HEK293T (cell line): Measurements from ENCODE around the gene MOK.

ENCODE experiments used
- CTCF ChIA-PET: fragments of 350-600 bp; formaldehyde crosslinking; extraction: SDS; loops from one replicate; lab custom pipeline; 2021; ENCODE audit warnings: antibody characterized with exemption, inconsistent platforms; lab: Yijun Ruan, JAX
- POLR2A ChIA-PET: fragments of 350-600 bp; formaldehyde crosslinking; extraction: SDS; loops from one replicate; lab custom pipeline; 2020; ENCODE audit warnings: antibody characterized with exemption, inconsistent platforms; lab: Yijun Ruan, JAX
- DNase-seq: peaks from one replicate; pipeline ENCODE4 v3.0.0; 2012; ENCODE audit warnings: mixed read lengths; ENCODE audit errors: extremely low spot score
- ARNT ChIP-seq: fragments of 450-650 bp; IDR thresholded peaks from 2 replicates; pipeline ENCODE4 v1.6.1; 2017; ENCODE audit warnings: mild to moderate bottlenecking
- BHLHE40 ChIP-seq: fragments of 450-650 bp; IDR thresholded peaks from 2 replicates; pipeline ENCODE4 v1.6.1; 2016; ENCODE audit warnings: mild to moderate bottlenecking, moderate library complexity, borderline replicate concordance
- CTBP1 ChIP-seq: fragments of 450-650 bp; IDR thresholded peaks from 2 replicates; pipeline ENCODE4 v1.6.1; 2016; ENCODE audit warnings: borderline replicate concordance
- ELF4 ChIP-seq: fragments of 450-650 bp; IDR thresholded peaks from 2 replicates; pipeline ENCODE4 v1.6.1; 2017; ENCODE audit warnings: antibody characterized with exemption
- FOXA1 ChIP-seq: fragments of 450-650 bp; IDR thresholded peaks from 2 replicates; pipeline ENCODE4 v1.6.1; 2016; ENCODE audit warnings: mild to moderate bottlenecking
- FOXK2 ChIP-seq: fragments of 450-650 bp; IDR thresholded peaks from 2 replicates; pipeline ENCODE4 v1.6.1; 2016; ENCODE audit warnings: mild to moderate bottlenecking
- FOXM1 ChIP-seq: fragments of 450-650 bp; IDR thresholded peaks from 2 replicates; pipeline ENCODE4 v1.6.1; 2017; ENCODE audit warnings: mild to moderate bottlenecking, borderline replicate concordance
- HDGF ChIP-seq: fragments of 450-650 bp; IDR thresholded peaks from 2 replicates; pipeline ENCODE4 v1.6.1; 2017; ENCODE audit warnings: antibody characterized with exemption, borderline replicate concordance
- L3MBTL2 ChIP-seq: fragments of 450-650 bp; conservative IDR thresholded peaks from 2 replicates; pipeline ENCODE4 v1.6.1; 2016; ENCODE audit warnings: mild to moderate bottlenecking
- LEF1 ChIP-seq: fragments of 450-650 bp; IDR thresholded peaks from 2 replicates; pipeline ENCODE4 v1.6.1; 2017; ENCODE audit warnings: mild to moderate bottlenecking, borderline replicate concordance
- NFRKB ChIP-seq: fragments of 450-650 bp; IDR thresholded peaks from 2 replicates; pipeline ENCODE4 v1.6.1; 2016; ENCODE audit warnings: mild to moderate bottlenecking, moderate library complexity
- PKNOX1 ChIP-seq: fragments of 450-650 bp; IDR thresholded peaks from 2 replicates; pipeline ENCODE4 v1.6.1; 2016
- SP1 ChIP-seq: fragments of 450-650 bp; IDR thresholded peaks from 2 replicates; pipeline ENCODE4 v1.6.1; 2017
- SUZ12 ChIP-seq: fragments of 450-650 bp; IDR thresholded peaks from 2 replicates; pipeline ENCODE4 v1.6.1; 2016; ENCODE audit warnings: mild to moderate bottlenecking
- TARDBP ChIP-seq: fragments of 450-650 bp; IDR thresholded peaks from 2 replicates; pipeline ENCODE4 v1.6.1; 2016
- ZNF384 ChIP-seq: fragments of 450-650 bp; IDR thresholded peaks from 2 replicates; pipeline ENCODE4 v1.6.1; 2016

MOK gene

GRCh38 chr14:102256716-102257115 lies 48.2 kb downstream of the MOK start:
- TF ChIP-seq SP1 (no peak), BHLHE40 (no peak), NFRKB (no peak), CTBP1 (no peak), FOXK2 (no peak), FOXA1 (no peak), SUZ12 (no peak), ELF4 (no peak), L3MBTL2 (no peak), LEF1 (no peak), FOXM1 (no peak), PKNOX1 (no peak), ZNF384 (no peak), HDGF (no peak), TARDBP (no peak), ARNT (no peak)
- DNase-seq = no peak
- ChIA-PET POLR2A (no interaction called here), CTCF (interaction anchor here (0.6 kb wide), 2 partner anchors 18 to 1466 kb away, joined by 3 to 4 read pairs; no protein-coding TSS in a partner anchor)

- TF ChIP-seq CTBP1 (no peak), PKNOX1 (no peak), ZNF384 (no peak), SUZ12 (no peak), L3MBTL2 (no peak), FOXA1 (no peak), ELF4 (no peak), LEF1 (no peak), SP1 (no peak), FOXK2 (no peak), FOXM1 (no peak), HDGF (no peak), BHLHE40 (no peak), TARDBP (no peak), NFRKB (no peak), ARNT (no peak)
- POLR2A ChIA-PET = no interaction called here
- CTCF ChIA-PET = interaction anchor here (0.6 kb wide), 1 partner anchor 74 kb away, joined by 3 read pairs; no protein-coding TSS in a partner anchor
- DNase-seq = no peak
These were observed 49.4 kb downstream of the MOK start for GRCh38 chr14:102255401-102256190.

GRCh38 chr14:102252834-102253801 lies 51.8 kb downstream of the MOK start:
- no peak for DNase-seq
- POLR2A ChIA-PET = no interaction called here
- CTCF ChIA-PET = no interaction called here
- TF ChIP-seq HDGF = no peak
- no peak for TF ChIP-seq ARNT
- TF ChIP-seq LEF1 = no peak
- TF ChIP-seq ZNF384 = no peak
- no peak for TF ChIP-seq FOXM1
- TF ChIP-seq BHLHE40 = no peak
- no peak for TF ChIP-seq FOXA1
- TF ChIP-seq CTBP1 = no peak
- no peak for TF ChIP-seq SP1

- POLR2A ChIA-PET = no interaction called here
- no peak for DNase-seq
- TF ChIP-seq ZNF384 (no peak), FOXA1 (no peak), ARNT (no peak), NFRKB (no peak), L3MBTL2 (no peak), ELF4 (no peak), SP1 (no peak), SUZ12 (no peak), FOXM1 (no peak), FOXK2 (no peak), HDGF (no peak)
- CTCF ChIA-PET = no interaction called here
These were observed 53.8 kb downstream of the MOK start for GRCh38 chr14:102251161-102251560.

GRCh38 chr14:102250636-102251035 lies 54.3 kb downstream of the MOK start:
- ChIA-PET CTCF (no interaction called here), POLR2A (no interaction called here)
- no peak for DNase-seq
- TF ChIP-seq L3MBTL2 (no peak), FOXM1 (no peak), HDGF (no peak)

- POLR2A ChIA-PET = no interaction called here
- TF ChIP-seq ELF4 = no peak
- TF ChIP-seq FOXM1 = no peak
- TF ChIP-seq ZNF384 = no peak
- TF ChIP-seq TARDBP = no peak
- no peak for DNase-seq
- CTCF ChIA-PET = no interaction called here
These were observed 55.0 kb downstream of the MOK start for GRCh38 chr14:102249981-102250380.

GRCh38 chr14:102249041-102249440 lies 55.9 kb downstream of the MOK start:
- POLR2A ChIA-PET = no interaction called here
- CTCF ChIA-PET = no interaction called here
- TF ChIP-seq FOXK2 (no peak), FOXA1 (no peak), L3MBTL2 (no peak), CTBP1 (no peak), LEF1 (no peak), SUZ12 (no peak), NFRKB (no peak), SP1 (no peak), HDGF (no peak), PKNOX1 (no peak), ARNT (no peak), ELF4 (no peak), FOXM1 (no peak), TARDBP (no peak), BHLHE40 (no peak), ZNF384 (no peak)
- no peak for DNase-seq
